ENCODE data around the gene ADAMTS15. TPM values are rescaled to one million over a fixed set of nuclear protein-coding genes. Genes with fewer than 3 reads are reported as not detected.

ADAMTS15 gene
- polyA plus RNA-seq, 1 experiment = 5.6 TPM

GRCh38 chr11:130429120-130429681, 19.2 kb upstream of the ADAMTS15 start:
- DNase-seq (ENCODE audit: low read depth) = no peak
- CTCF ChIA-PET = interaction anchor here (5.8 to 12.2 kb wide), 3 partner anchors 436 to 487 kb away, joined by 34 to 421 read pairs (median 140); partner anchors contain the start of gene SNX19

GRCh38 chr11:130429983-130430382, 18.5 kb upstream of the ADAMTS15 start:
- no peak for DNase-seq (ENCODE audit: low read depth)
- Histone ChIP-seq H3K4me3 (ENCODE audit: low read depth, low read length) (no peak overlapping the region), H3K27me3 (ENCODE audit: control insufficient read depth, insufficient read depth, low read length) (peaks cover 36% of the 10 kb centered on the region), H3K36me3 (ENCODE audit: control insufficient read depth, insufficient read depth, low read length) (no peaks in the 10 kb centered on the region)
- TF ChIP-seq CTCF (IDR thresholded peaks at IDR 0.05; ENCODE audit: insufficient read depth, low read depth, low read length) = no peak
- ChIA-PET POLR2A (no interaction called here), CTCF (interaction anchor here (1.6 to 12.2 kb wide), 8 partner anchors 13 to 486 kb away, joined by 6 to 421 read pairs (median 18); partner anchors contain the start of gene SNX19)

More at GRCh38 chr11:130429120-130429681, 19.2 kb upstream of the ADAMTS15 start:
- Histone ChIP-seq H3K27me3 (ENCODE audit: control insufficient read depth, insufficient read depth, low read length) (peaks cover 42% of the 10 kb centered on the region), H3K36me3 (ENCODE audit: control insufficient read depth, insufficient read depth, low read length) (no peaks in the 10 kb centered on the region), H3K4me3 (ENCODE audit: low read depth, low read length) (no peak overlapping the region)
- TF ChIP-seq CTCF (IDR thresholded peaks at IDR 0.05; ENCODE audit: insufficient read depth, low read depth, low read length) = no peak
- POLR2A ChIA-PET = no interaction called here

- H3K4me3 ChIP-seq (ENCODE audit: low read depth, low read length) = no peak overlapping the region
- H3K27me3 ChIP-seq (ENCODE audit: control insufficient read depth, insufficient read depth, low read length) = peaks cover 29% of the 10 kb centered on the region
- no peak for DNase-seq (ENCODE audit: low read depth)
- TF ChIP-seq CTCF (IDR thresholded peaks at IDR 0.05; ENCODE audit: insufficient read depth, low read depth, low read length) = peak; percentile 79
- ChIA-PET POLR2A (no interaction called here), CTCF (interaction anchor here (0.6 to 12.2 kb wide), 25 partner anchors 9 to 484 kb away, joined by 3 to 421 read pairs (median 6); partner anchors contain the start of gene SNX19)
- no peaks in the 10 kb centered on the region for H3K36me3 ChIP-seq (ENCODE audit: control insufficient read depth, insufficient read depth, low read length)
These were observed 17.1 kb upstream of the ADAMTS15 start for GRCh38 chr11:130431331-130431773.

- CTCF ChIA-PET = interaction anchor here (1.0 to 12.2 kb wide), 21 partner anchors 9 to 484 kb away, joined by 3 to 421 read pairs (median 7); partner anchors contain the start of gene SNX19
- POLR2A ChIA-PET = no interaction called here
- Histone ChIP-seq H3K4me3 (ENCODE audit: low read depth, low read length) (no peak overlapping the region), H3K36me3 (ENCODE audit: control insufficient read depth, insufficient read depth, low read length) (no peaks in the 10 kb centered on the region), H3K27me3 (ENCODE audit: control insufficient read depth, insufficient read depth, low read length) (peaks cover 25% of the 10 kb centered on the region)
- TF ChIP-seq CTCF (IDR thresholded peaks at IDR 0.05; ENCODE audit: insufficient read depth, low read depth, low read length) = no peak
- DNase-seq (ENCODE audit: low read depth) = no peak
These were observed 16.6 kb upstream of the ADAMTS15 start for GRCh38 chr11:130431801-130432200.

- peaks cover 19% of the 10 kb centered on the region for H3K27me3 ChIP-seq (ENCODE audit: control insufficient read depth, insufficient read depth, low read length)
- no peak overlapping the region for H3K4me3 ChIP-seq (ENCODE audit: low read depth, low read length)
- ChIA-PET CTCF (interaction anchor here (0.7 to 12.2 kb wide), 18 partner anchors 9 to 482 kb away, joined by 3 to 421 read pairs (median 4); partner anchors contain the start of genes ADAMTS15 and SNX19), POLR2A (no interaction called here)
- H3K36me3 ChIP-seq (ENCODE audit: control insufficient read depth, insufficient read depth, low read length) = no peaks in the 10 kb centered on the region
- DNase-seq (ENCODE audit: low read depth) = no peak
- no peak for TF ChIP-seq CTCF (IDR thresholded peaks at IDR 0.05; ENCODE audit: insufficient read depth, low read depth, low read length)
These were observed 15.1 kb upstream of the ADAMTS15 start for GRCh38 chr11:130433357-130433756.
